Measurements from ENCODE around the gene CMTM4.
"Not testable (repeated sequence)": the region's sequence is repeated elsewhere in the genome, so short reads cannot be mapped to it uniquely, and the experiment has no call there.

CMTM4 gene

GRCh38 chr16:66588981-66589713 is 107.4 kb downstream of the CMTM4 start:
- FAIRE-seq: no peak

- no peak for FAIRE-seq
Measured at GRCh38 chr16:66587881-66588600, 108.5 kb downstream of the CMTM4 start.

GRCh38 chr16:66585481-66586239 is 110.9 kb downstream of the CMTM4 start:
- FAIRE-seq: no peak

- FAIRE-seq: no peak
Measured at GRCh38 chr16:66581246-66581952, 115.1 kb downstream of the CMTM4 start.

GRCh38 chr16:66580605-66581209 is 115.8 kb downstream of the CMTM4 start:
- no peak for FAIRE-seq

- no peak for FAIRE-seq
Measured at GRCh38 chr16:66578651-66579531, 117.7 kb downstream of the CMTM4 start, which contains the start of gene CMTM2. TSS of gene CMTM2 (plus strand) at chr16:66579463. CDS start at chr16:66579608, 145 bp downstream.

- no peak for FAIRE-seq
Measured at GRCh38 chr16:66576296-66576695, 120.2 kb downstream of the CMTM4 start.

- no peak for FAIRE-seq
Measured at GRCh38 chr16:66575060-66575459, 121.5 kb downstream of the CMTM4 start.

- no peak for FAIRE-seq
Measured at GRCh38 chr16:66574531-66574930, 122.0 kb downstream of the CMTM4 start.

- FAIRE-seq: no peak
Measured at GRCh38 chr16:66574081-66574480, 122.5 kb downstream of the CMTM4 start.

GRCh38 chr16:66572356-66572755 is 124.2 kb downstream of the CMTM4 start:
- FAIRE-seq: no peak

- no peak for FAIRE-seq
Measured at GRCh38 chr16:66569827-66570405, 126.6 kb downstream of the CMTM4 start.

- no peak for FAIRE-seq
Measured at GRCh38 chr16:66569131-66569530, 127.4 kb downstream of the CMTM4 start.

GRCh38 chr16:66568355-66568754 is 128.2 kb downstream of the CMTM4 start:
- FAIRE-seq: no peak

GRCh38 chr16:66567270-66567669 is 129.3 kb downstream of the CMTM4 start:
- FAIRE-seq: not testable (repeated sequence)

- no peak for FAIRE-seq
Measured at GRCh38 chr16:66566051-66566901, 130.3 kb downstream of the CMTM4 start, which contains the start of gene CMTM1. TSS of gene CMTM1 (plus strand) at chr16:66566439. CDS start at chr16:66566514, 75 bp downstream.

Data from endometrium (tissue), 2 donors.